IMR-90 (cell line): ENCODE measurements around the gene PDLIM5. TPM values are rescaled to one million over a fixed set of nuclear protein-coding genes. Genes with fewer than 3 reads are reported as not detected.
"Not testable (repeated sequence)": the region's sequence is repeated elsewhere in the genome, so short reads cannot be mapped to it uniquely, and the experiment has no call there.

ENCODE experiments used
- ATAC-seq: fragments of 200-7000 bp; cut with Tn5 transposase; 2 replicates; pipeline ENCODE4 v1.9.1; 2020; ENCODE audit warnings: low read depth, mild to moderate bottlenecking, moderate library complexity
- BruUV-seq: library from RNA; stranded (reverse); fragments of 400-500 nt; replicated peaks from 2 replicates; lab custom pipeline; 2021; lab: Mats Ljungman, UMichigan
- CTCF ChIA-PET: fragments of 300-600 bp; formaldehyde crosslinking; extraction: SDS; loops from one replicate; lab custom pipeline; 2021; ENCODE audit warnings: antibody characterized with exemption; lab: Yijun Ruan, JAX
- POLR2A ChIA-PET: fragments of 300-600 bp; sonication (Branson Sonifier 250); formaldehyde crosslinking; loops from one replicate; lab custom pipeline; 2022; ENCODE audit warnings: antibody characterized with exemption; ENCODE audit not compliant: unreplicated experiment; lab: Charles Lee
- DNase-seq: peaks from one replicate; pipeline ENCODE4 v3.0.0; 2013
- H2AFZ ChIP-seq: replicated peaks from 2 replicates; pipeline ENCODE3; 2013; ENCODE audit warnings: low read length, mild to moderate bottlenecking; ENCODE audit not compliant: poor library complexity
- H2AK5ac ChIP-seq: 2 replicates; pipeline ENCODE4 v1.6.1; 2013; ENCODE audit warnings: low read depth, low read length, inconsistent platforms
- H2AK9ac ChIP-seq: replicated peaks from 2 replicates; pipeline ENCODE3; 2013; ENCODE audit warnings: mild to moderate bottlenecking, low read depth, low read length, moderate library complexity; ENCODE audit not compliant: poor library complexity
- H2BK120ac ChIP-seq: 2 replicates; pipeline ENCODE4 v1.6.1; 2013; ENCODE audit warnings: low read depth, low read length, inconsistent platforms
- H2BK15ac ChIP-seq: 3 replicates; pipeline ENCODE4 v1.6.1; 2013; ENCODE audit warnings: low read depth, low read length, inconsistent platforms
- H2BK20ac ChIP-seq: 2 replicates; pipeline ENCODE4 v1.6.1; 2013; ENCODE audit warnings: low read depth, mild to moderate bottlenecking, inconsistent platforms, low read length, moderate library complexity
- H2BK5ac ChIP-seq: 2 replicates; pipeline ENCODE4 v1.6.1; 2013; ENCODE audit warnings: mild to moderate bottlenecking, low read depth, low read length, inconsistent platforms; ENCODE audit not compliant: poor library complexity, severe bottlenecking
- H3K14ac ChIP-seq: replicated peaks from 2 replicates; pipeline ENCODE4 v1.6.1; 2013; ENCODE audit warnings: low read depth, low read length, inconsistent platforms
- H3K18ac ChIP-seq: 2 replicates; pipeline ENCODE4 v1.6.1; 2013; ENCODE audit warnings: low read depth, low read length, control low read depth
- H3K23ac ChIP-seq: 2 replicates; pipeline ENCODE4 v1.6.1; 2013; ENCODE audit warnings: low read depth, low read length, inconsistent platforms
- H3K27ac ChIP-seq: 2 replicates; pipeline ENCODE4 v1.5.1; 2013; ENCODE audit warnings: mild to moderate bottlenecking, control low read depth, low read length; ENCODE audit not compliant: insufficient read depth
- H3K27me3 ChIP-seq: 2 replicates; pipeline ENCODE4 v1.6.1; 2013; ENCODE audit warnings: low read length; ENCODE audit not compliant: control insufficient read depth, insufficient read depth
- H3K36me3 ChIP-seq: 2 replicates; pipeline ENCODE4 v1.6.1; 2013; ENCODE audit warnings: low read length, mixed read lengths; ENCODE audit not compliant: control insufficient read depth, insufficient read depth
- H3K4ac ChIP-seq: 2 replicates; pipeline ENCODE4 v1.6.1; 2013; ENCODE audit warnings: low read depth, low read length, inconsistent platforms
- H3K4me1 ChIP-seq: 2 replicates; pipeline ENCODE4 v1.6.1; 2013; ENCODE audit warnings: low read length, mixed read lengths; ENCODE audit not compliant: control insufficient read depth, insufficient read depth
- H3K4me2 ChIP-seq: 2 replicates; pipeline ENCODE4 v1.6.1; 2013; ENCODE audit warnings: low read depth, mild to moderate bottlenecking, control low read depth, low read length, moderate library complexity
- H3K4me3 ChIP-seq: 2 replicates; pipeline ENCODE4 v1.5.1; 2013; ENCODE audit warnings: low read depth, mild to moderate bottlenecking, control low read depth, low read length, moderate library complexity; ENCODE audit not compliant: insufficient read depth
- H3K56ac ChIP-seq: 2 replicates; pipeline ENCODE4 v1.6.1; 2013; ENCODE audit warnings: low read length, inconsistent platforms; ENCODE audit not compliant: insufficient read depth; ENCODE audit errors: extremely low read depth
- H3K79me1 ChIP-seq, 2 experiments: 2 replicates each; pipeline ENCODE4 v1.6.1; 2013; ENCODE audit warnings: low read length in 2 of 2, inconsistent platforms in 1 of 2, low read depth in 1 of 2
- H3K9ac ChIP-seq: 2 replicates; pipeline ENCODE4 v1.6.1; 2013; ENCODE audit warnings: low read depth, low read length, control low read depth
- H3K9me1 ChIP-seq: 2 replicates; pipeline ENCODE4 v1.6.1; 2013; ENCODE audit warnings: low read length, inconsistent platforms; ENCODE audit not compliant: insufficient read depth
- H3K9me3 ChIP-seq: 2 replicates; pipeline ENCODE4 v1.6.1; 2013; ENCODE audit warnings: low read length; ENCODE audit not compliant: control insufficient read depth, insufficient read depth
- H4K20me1 ChIP-seq: 2 replicates; pipeline ENCODE4 v1.6.1; 2013; ENCODE audit warnings: low read length, inconsistent platforms; ENCODE audit not compliant: insufficient read depth
- H4K5ac ChIP-seq: 2 replicates; pipeline ENCODE4 v1.6.1; 2013; ENCODE audit warnings: mild to moderate bottlenecking, low read depth, low read length, control low read depth
- H4K8ac ChIP-seq, 2 experiments: 2 replicates each; pipeline ENCODE4 v1.6.1; 2013; ENCODE audit warnings: low read depth in 2 of 2, low read length in 2 of 2, control low read depth in 1 of 2, inconsistent platforms in 1 of 2
- H4K91ac ChIP-seq: 2 replicates; pipeline ENCODE4 v1.6.1; 2013; ENCODE audit warnings: low read depth, low read length, inconsistent platforms; ENCODE audit not compliant: insufficient read depth
- BHLHE40 ChIP-seq: fragments of 150-350 bp; IDR thresholded peaks from 2 replicates; pipeline ENCODE4 v1.6.1; 2016; ENCODE audit warnings: mild to moderate bottlenecking, low read depth, low read length
- MAFK ChIP-seq: IDR thresholded peaks from 2 replicates; pipeline ENCODE4 v1.6.1; 2012; ENCODE audit warnings: low read depth, low read length, improper control_type of control experiment
- MAZ ChIP-seq: IDR thresholded peaks from 2 replicates; pipeline ENCODE4 v1.6.1; 2012; ENCODE audit warnings: low read depth, mild to moderate bottlenecking, low read length, improper control_type of control experiment, moderate library complexity, borderline replicate concordance
- MXI1 ChIP-seq: IDR thresholded peaks from 2 replicates; pipeline ENCODE4 v1.6.1; 2012; ENCODE audit warnings: low read depth, mild to moderate bottlenecking, low read length, moderate library complexity, borderline replicate concordance
- RAD21 ChIP-seq: IDR thresholded peaks from 2 replicates; pipeline ENCODE4 v1.6.1; 2012; ENCODE audit warnings: low read length, improper control_type of control experiment
- SMC3 ChIP-seq: fragments of 150-350 bp; IDR thresholded peaks from 2 replicates; pipeline ENCODE4 v1.6.1; 2016; ENCODE audit warnings: low read depth, mild to moderate bottlenecking, antibody characterized with exemption, low read length, moderate library complexity
- USF2 ChIP-seq: fragments of 150-350 bp; IDR thresholded peaks from 2 replicates; pipeline ENCODE4 v1.6.1; 2017; ENCODE audit warnings: mild to moderate bottlenecking, antibody characterized with exemption, low read length, low read depth
- WGBS, 2 experiments: methylation state at CpG; one replicate each; pipeline versions ENCODE4 v1.1.5 to v1.1.7; 2013; ENCODE audit warnings: missing lambda C conversion rate in 2 of 2; ENCODE audit not compliant: insufficient read length in 1 of 2; ENCODE audit errors: extremely low coverage in 2 of 2; 5-methylcytosine and 5-hydroxymethylcytosine counted together
- dilution Hi-C: fragments of 300-500 bp; cut with HindIII; formaldehyde crosslinking; loops from one replicate; pipeline ENCODE4 v1.14.3; 2018; ENCODE audit warnings: low sequenced_read_pairs; ENCODE audit not compliant: unreplicated experiment
- in situ Hi-C: fragments of 300-500 bp; cut with MboI; formaldehyde crosslinking; loops from 3 replicates; pipeline ENCODE4 v1.14.3; 2019; ENCODE audit warnings: low sequenced_read_pairs, inconsistent platforms, mixed read lengths
- intact Hi-C: fragments of 100-400 bp; cut with micrococcal nuclease; formaldehyde crosslinking; loops from 2 replicates; pipeline ENCODE4 v1.10.0; 2022
- polyA plus RNA-seq, 3 experiments: library from polyadenylated mRNA; depleted of rRNA; stranded (reverse); fragments of >200 nt; gene quantifications; 2 replicates each; pipeline ENCODE4 v1.2.3, GENCODE V29; 2012; ENCODE audit warnings: low replicate concordance in 1 of 3
- total RNA-seq: library from RNA; depleted of rRNA; stranded (reverse); fragments of >200 nt; gene quantifications from 2 replicates; pipeline ENCODE4 v1.2.3, GENCODE V29; 2012

PDLIM5 gene
- total and polyA plus RNA-seq, 2 of the 4 experiments (the other 2 are of a cell fraction) = 96.5 to 188 TPM

GRCh38 chr4:94451695-94452475 lies at the start of gene PDLIM5 (continued):
- no peak for TF ChIP-seq MAFK
- TF ChIP-seq RAD21 = peak; percentile 8
- TF ChIP-seq USF2 = no peak
- peak; percentile 72; the same call in 1 of the 2 replicates for TF ChIP-seq MAZ
- TF ChIP-seq SMC3 = no peak
- peak; percentile 60 for TF ChIP-seq MXI1
- no peak for TF ChIP-seq BHLHE40

- H3K56ac ChIP-seq, H3K23ac ChIP-seq, dilution Hi-C loops, H3K18ac ChIP-seq, H3K14ac ChIP-seq, H2AK9ac ChIP-seq, H2BK120ac ChIP-seq, BruUV-seq, H3K4me1 ChIP-seq, CTCF ChIA-PET, H3K27me3 ChIP-seq, POLR2A ChIA-PET, H4K5ac ChIP-seq, H2BK5ac ChIP-seq, H4K20me1 ChIP-seq, H3K9ac ChIP-seq, H4K91ac ChIP-seq, H3K27ac ChIP-seq, H4K8ac ChIP-seq, H3K36me3 ChIP-seq, H3K4ac ChIP-seq, H3K9me3 ChIP-seq, H2BK20ac ChIP-seq, H2AK5ac ChIP-seq, DNase-seq, ATAC-seq, H2AFZ ChIP-seq, H3K9me1 ChIP-seq, H3K4me3 ChIP-seq, H3K79me1 ChIP-seq, H2BK15ac ChIP-seq, H3K4me2 ChIP-seq: not testable (repeated sequence)
- WGBS, 2 experiments = no CpG with 5 or more reads among the region's 4 CpGs
- in situ Hi-C loops = loop anchor here (25.0 kb wide), 1 partner anchor 710 kb away; no protein-coding TSS in a partner anchor
- intact Hi-C loops = loop anchor here (10.0 kb wide), 1 partner anchor 692 kb away; no protein-coding TSS in a partner anchor
Measured at GRCh38 chr4:94402439-94402838, 49.3 kb upstream of the PDLIM5 start.
